Measurements from ENCODE around the gene PAN2. TPM values are rescaled to one million over a fixed set of nuclear protein-coding genes. Genes with fewer than 3 reads are reported as not detected.
"Not testable (repeated sequence)": the region's sequence is repeated elsewhere in the genome, so short reads cannot be mapped to it uniquely, and the experiment has no call there.

Gene PAN2
- total RNA-seq, 1 donor from 2014 or later: 45.3 TPM

- Histone ChIP-seq H3K4me1 (peaks cover 0 to 3% of the 10 kb centered on the region in 2 donors), H3K27me3 (no peaks in the 10 kb centered on the region), H3K9me3 (no peaks in the 10 kb centered on the region), H3K27ac (no peak within 1 kb of the TSS), H3K4me3 (no peak within 1 kb of the TSS), H3K36me3 (peaks cover 5 to 22% of the 10 kb centered on the region in 2 donors)
- intact Hi-C loops (cut with DNase I): no loop called here
- TF ChIP-seq CTCF (IDR thresholded peaks at IDR 0.05): no peak
- no peak for DNase-seq (ENCODE audit: low spot score in 2 of 2)
Observed at GRCh38 chr12:56338308-56339157, 4.7 kb upstream of the PAN2 start, which contains the start of gene IL23A. Gene IL23A, plus strand, starts transcription at chr12:56338884. Its CDS starts 161 bp downstream, at chr12:56339045.

- no peak for DNase-seq (ENCODE audit: low spot score in 2 of 2)
- TF ChIP-seq CTCF (IDR thresholded peaks at IDR 0.05): no peak
- Histone ChIP-seq H3K27ac (no peak overlapping the region), H3K27me3 (no peaks in the 10 kb centered on the region), H3K9me3 (no peaks in the 10 kb centered on the region), H3K36me3 (peaks cover 0 to 14% of the 10 kb centered on the region in 2 donors), H3K4me1 (peaks cover 2 to 6% of the 10 kb centered on the region in 2 donors), H3K4me3 (no peak overlapping the region)
- intact Hi-C loops (cut with DNase I): no loop called here
Observed at GRCh38 chr12:56337753-56338251, 4.0 kb upstream of the PAN2 start.

GRCh38 chr12:56336361-56337167, 2.8 kb upstream of the PAN2 start:
- no peak overlapping the region for H3K27ac ChIP-seq
- DNase-seq (ENCODE audit: low spot score in 2 of 2): no peak
- no peak for TF ChIP-seq CTCF (IDR thresholded peaks at IDR 0.05)
- H3K4me1 ChIP-seq: peaks cover 3 to 6% of the 10 kb centered on the region in 2 donors
- H3K4me3 ChIP-seq: no peak overlapping the region
- intact Hi-C loops (cut with DNase I): no loop called here
- peaks cover 0 to 4% of the 10 kb centered on the region in 2 donors for H3K36me3 ChIP-seq
- H3K9me3 ChIP-seq: no peaks in the 10 kb centered on the region
- H3K27me3 ChIP-seq: no peaks in the 10 kb centered on the region

GRCh38 chr12:56335527-56335926, 1.7 kb upstream of the PAN2 start:
- H3K27ac ChIP-seq; H3K27me3 ChIP-seq; H3K4me1 ChIP-seq; H3K36me3 ChIP-seq; intact Hi-C loops (cut with DNase I); H3K4me3 ChIP-seq; H3K9me3 ChIP-seq; DNase-seq (ENCODE audit: low spot score in 2 of 2): not testable (repeated sequence)

- intact Hi-C loops (cut with DNase I): loop anchor here (1.0 kb wide), 1 partner anchor 26 kb away; the partner anchor contains the start of gene STAT2
- Histone ChIP-seq H3K9me3 (no peaks in the 10 kb centered on the region), H3K4me1 (peaks cover 3 to 6% of the 10 kb centered on the region in 2 donors), H3K27ac (peak overlapping the region; percentile 94 to 99), H3K27me3 (no peaks in the 10 kb centered on the region), H3K4me3 (peak overlapping the region; percentile 62 to 67), H3K36me3 (no peaks in the 10 kb centered on the region)
- no peak for DNase-seq (ENCODE audit: low spot score in 2 of 2)
- TF ChIP-seq CTCF (IDR thresholded peaks at IDR 0.05): no peak
Observed at GRCh38 chr12:56334490-56334793, 642 bp upstream of the PAN2 start.

All from ascending aorta (tissue), 2 donors.